HG03469 (cell line): Measurements from ENCODE around the gene PAX8.
"Not testable (repeated sequence)": the region's sequence is repeated elsewhere in the genome, so short reads cannot be mapped to it uniquely, and the experiment has no call there.

Experiments used
- ATAC-seq: cut with Tn5 transposase; IDR thresholded peaks from one replicate; pipeline ENCODE4 v1.9.1; 2021; ENCODE audit warnings: mild to moderate bottlenecking, moderate library complexity, moderate number of reproducible peaks; ENCODE audit not compliant: unreplicated experiment

The PAX8 gene

GRCh38 chr2:113238871-113239839 is 39.6 kb downstream of the PAX8 start:
- no peak for ATAC-seq

- no peak for ATAC-seq
Measured at GRCh38 chr2:113237604-113238160, 41.0 kb downstream of the PAX8 start.

- ATAC-seq, result no peak
Measured at GRCh38 chr2:113236367-113237159, 42.2 kb downstream of the PAX8 start.

- ATAC-seq, result not testable (repeated sequence)
Measured at GRCh38 chr2:113235347-113236226, 43.1 kb downstream of the PAX8 start.

GRCh38 chr2:113234721-113235346 is 43.9 kb downstream of the PAX8 start:
- no peak for ATAC-seq

GRCh38 chr2:113233593-113234550 is 44.8 kb downstream of the PAX8 start:
- ATAC-seq, result no peak

GRCh38 chr2:113232740-113233139 is 46.0 kb downstream of the PAX8 start:
- ATAC-seq, result no peak

- no peak for ATAC-seq
Measured at GRCh38 chr2:113232123-113232522, 46.6 kb downstream of the PAX8 start.

GRCh38 chr2:113231064-113231463 is 47.7 kb downstream of the PAX8 start:
- no peak for ATAC-seq

- ATAC-seq, result no peak
Measured at GRCh38 chr2:113230531-113230930, 48.2 kb downstream of the PAX8 start.

- no peak for ATAC-seq
Measured at GRCh38 chr2:113229795-113230194, 48.9 kb downstream of the PAX8 start.

- no peak for ATAC-seq
Measured at GRCh38 chr2:113228991-113229716, 49.6 kb downstream of the PAX8 start.

- no peak for ATAC-seq
Measured at GRCh38 chr2:113228351-113228750, 50.4 kb downstream of the PAX8 start.

GRCh38 chr2:113227698-113228097 is 51.0 kb downstream of the PAX8 start:
- no peak for ATAC-seq

- ATAC-seq, result no peak
Measured at GRCh38 chr2:113227290-113227689, 51.4 kb downstream of the PAX8 start.

- no peak for ATAC-seq
Measured at GRCh38 chr2:113226462-113226861, 52.3 kb downstream of the PAX8 start.

- no peak for ATAC-seq
Measured at GRCh38 chr2:113225263-113226259, 53.2 kb downstream of the PAX8 start.
